Fibroblast of lung (primary cell): ENCODE data around the gene INSYN2A.

Experiments
- CTCF ChIP-seq, 2 donors: IDR thresholded peaks in 1 of 2; conservative IDR thresholded peaks in 1 of 2; 1 replicate in 1 of 2; 2 replicates in 1 of 2; pipeline ENCODE4 v1.5.1; 2011 to 2012; ENCODE audit warnings: low read length in 2 of 2, control low read depth in 1 of 2, inconsistent platforms in 1 of 2, low read depth in 1 of 2, mild to moderate bottlenecking in 1 of 2
- EZH2 ChIP-seq: IDR thresholded peaks from 2 replicates; pipeline ENCODE4 v1.5.1; 2012; ENCODE audit warnings: low read length, control low read depth, mild to moderate bottlenecking; ENCODE audit errors: missing control alignments

- TF ChIP-seq CTCF (conservative IDR thresholded peaks at IDR 0.05 in 1 of 2, IDR thresholded peaks at IDR 0.05 in 1 of 2; ENCODE audit: low read depth in 1 of 2, low read length in 2 of 2) (no peak), EZH2 (no peak)
Observed at GRCh38 chr10:127175357-127176110, 20.9 kb downstream of the INSYN2A start.
